ENCODE measurements around the gene HSF4. TPM values are rescaled to one million over a fixed set of nuclear protein-coding genes. Genes with fewer than 3 reads are reported as not detected.

The HSF4 gene
- total and polyA plus RNA-seq, 2 of the 4 experiments (the other 2 are of a cell fraction), result 0.54 to 7.5 TPM

- Histone ChIP-seq H3K79me1 (ENCODE audit: low read depth in 1 of 2, low read length in 2 of 2) (peaks cover 3 to 21% of the 10 kb centered on the region in 2 experiments; a peak in 3 of 4 replicates), H3K9me1 (ENCODE audit: insufficient read depth, low read length) (no peaks in the 10 kb centered on the region), H4K20me1 (ENCODE audit: insufficient read depth, low read length) (peaks cover 13% of the 10 kb centered on the region; the same call in 1 of the 2 replicates), H3K18ac (ENCODE audit: low read depth, low read length) (no peak overlapping the region), H3K14ac (replicated peaks; ENCODE audit: low read depth, low read length) (no peak overlapping the region), H3K4me3 (ENCODE audit: insufficient read depth, low read depth, low read length) (no peak overlapping the region), H2AK5ac (ENCODE audit: low read depth, low read length) (no peak overlapping the region), H4K8ac (ENCODE audit: low read depth in 2 of 2, low read length in 2 of 2) (no peak overlapping the region), H3K9me3 (ENCODE audit: control insufficient read depth, insufficient read depth, low read length) (no peaks in the 10 kb centered on the region), H2BK20ac (ENCODE audit: low read depth, low read length) (no peak overlapping the region), H4K5ac (ENCODE audit: low read depth, low read length) (no peak overlapping the region), H2BK15ac (ENCODE audit: low read depth, low read length) (no peak overlapping the region), H3K9ac (ENCODE audit: low read depth, low read length) (no peak overlapping the region), H2BK5ac (ENCODE audit: low read depth, low read length, poor library complexity, severe bottlenecking) (no peak overlapping the region), H2AK9ac (replicated peaks; ENCODE audit: low read depth, low read length, poor library complexity) (peak overlapping the region; percentile 72), H3K27ac (ENCODE audit: insufficient read depth, low read length) (no peak overlapping the region), H3K36me3 (ENCODE audit: control insufficient read depth, insufficient read depth, low read length) (peaks cover 65% of the 10 kb centered on the region), H3K27me3 (ENCODE audit: control insufficient read depth, insufficient read depth, low read length) (no peaks in the 10 kb centered on the region), H3K56ac (ENCODE audit: extremely low read depth, insufficient read depth, low read length) (no peak overlapping the region), H2AFZ (replicated peaks; ENCODE audit: low read length, poor library complexity) (no peak overlapping the region), H3K4me1 (ENCODE audit: control insufficient read depth, insufficient read depth, low read length) (no peaks in the 10 kb centered on the region), H3K4me2 (ENCODE audit: low read depth, low read length) (no peak overlapping the region), H2BK120ac (ENCODE audit: low read depth, low read length) (no peak overlapping the region), H3K4ac (ENCODE audit: low read depth, low read length) (no peak overlapping the region), H3K23ac (ENCODE audit: low read depth, low read length) (no peak overlapping the region), H4K91ac (ENCODE audit: insufficient read depth, low read depth, low read length) (no peak overlapping the region)
- intact Hi-C loops (cut with micrococcal nuclease) (no loop called here), in situ Hi-C loops (cut with MboI; ENCODE audit: low sequenced_read_pairs) (no loop called here), dilution Hi-C loops (cut with HindIII; ENCODE audit: low sequenced_read_pairs, unreplicated experiment) (no loop called here)
- ChIA-PET CTCF (no interaction called here), POLR2A (ENCODE audit: unreplicated experiment) (no interaction called here)
- no peak for ATAC-seq (ENCODE audit: low read depth)
- no TSS peak for BruUV-seq (replicated peaks)
- DNase-seq, result no peak
- 83% methylated on average over 11 of the region's 22 CpGs; no CpG with 5 or more reads in 1 of the 2 experiments for WGBS, 2 experiments (ENCODE audit: extremely low coverage in 2 of 2, insufficient read length in 1 of 2)
- no peak for TF ChIP-seq RCOR1 (IDR thresholded peaks at IDR 0.05; ENCODE audit: insufficient replicate concordance, low read length)
- no peak for TF ChIP-seq FOS (IDR thresholded peaks at IDR 0.05; ENCODE audit: low read depth, low read length)
- no peak for TF ChIP-seq MAFK (IDR thresholded peaks at IDR 0.05; ENCODE audit: low read depth, low read length)
- no peak for TF ChIP-seq BHLHE40 (IDR thresholded peaks at IDR 0.05; ENCODE audit: low read depth, low read length)
- no peak for TF ChIP-seq SMC3 (IDR thresholded peaks at IDR 0.05; ENCODE audit: low read depth, low read length)
- TF ChIP-seq POLR2A (IDR thresholded peaks at IDR 0.05; ENCODE audit: low read depth, low read length), result no peak
- no peak for TF ChIP-seq CHD1 (IDR thresholded peaks at IDR 0.05; ENCODE audit: low read depth, low read length)
- no peak for TF ChIP-seq NFE2L2 (IDR thresholded peaks at IDR 0.05; ENCODE audit: low read depth, low read length)
- no peak for TF ChIP-seq ELK1 (IDR thresholded peaks at IDR 0.05; ENCODE audit: borderline replicate concordance, low read depth, low read length)
- TF ChIP-seq CEBPB (IDR thresholded peaks at IDR 0.05; ENCODE audit: low read depth, low read length), result no peak
These were observed 35.3 kb downstream of the HSF4 start for GRCh38 chr16:67199808-67200198.
